Astrocyte (in vitro differentiated cells and primary cell): ENCODE data around the gene RAD51. TPM values are rescaled to one million over a fixed set of nuclear protein-coding genes. Genes with fewer than 3 reads are reported as not detected.

Source experiments
- DNase-seq: peaks from one replicate; pipeline ENCODE4 v3.0.0-alpha.2; 2010; ENCODE audit warnings: low read depth
- FAIRE-seq: peaks from 2 replicates; lab custom pipeline; 2011; peaks lifted over from hg19 to GRCh38; lab: Jason Lieb, UNC
- H2AFZ ChIP-seq: 2 replicates; pipeline ENCODE4 v1.6.0; 2012; ENCODE audit warnings: low read depth, low read length, inconsistent platforms
- H3K27ac ChIP-seq: 2 replicates; pipeline ENCODE4 v1.5.1; 2011; ENCODE audit warnings: low read depth, low read length, inconsistent platforms
- H3K27me3 ChIP-seq: 2 replicates; pipeline ENCODE4 v1.6.0; 2011; ENCODE audit warnings: low read length, inconsistent platforms; ENCODE audit not compliant: insufficient read depth
- H3K36me3 ChIP-seq: 2 replicates; pipeline ENCODE4 v1.5.1; 2011; ENCODE audit warnings: low read length, inconsistent platforms; ENCODE audit not compliant: insufficient read depth
- H3K4me1 ChIP-seq: 2 replicates; pipeline ENCODE4 v1.5.1; 2011; ENCODE audit warnings: low read length, inconsistent platforms; ENCODE audit not compliant: insufficient read depth
- H3K4me2 ChIP-seq: 2 replicates; pipeline ENCODE4 v1.6.0; 2012; ENCODE audit warnings: low read length, inconsistent platforms
- H3K4me3 ChIP-seq: 2 replicates; pipeline ENCODE4 v1.5.1; 2011; ENCODE audit warnings: low read depth, mild to moderate bottlenecking, low read length, inconsistent platforms; ENCODE audit not compliant: insufficient read depth
- H3K79me2 ChIP-seq: 2 replicates; pipeline ENCODE4 v1.6.0; 2012; ENCODE audit warnings: mild to moderate bottlenecking, low read length, inconsistent platforms; ENCODE audit not compliant: insufficient read depth
- H3K9ac ChIP-seq: 2 replicates; pipeline ENCODE4 v1.6.0; 2012; ENCODE audit warnings: mild to moderate bottlenecking, low read length, inconsistent platforms
- H3K9me3 ChIP-seq: 2 replicates; pipeline ENCODE4 v1.5.1; 2012; ENCODE audit warnings: low read depth, mild to moderate bottlenecking, low read length, inconsistent platforms; ENCODE audit not compliant: insufficient read depth
- H4K20me1 ChIP-seq: 2 replicates; pipeline ENCODE4 v1.6.0; 2012; ENCODE audit warnings: low read length, inconsistent platforms; ENCODE audit not compliant: insufficient read depth
- H3K27ac Mint-ChIP-seq: one replicate; pipeline ENCODE4 v1.8.0; 2021; ENCODE audit warnings: mild to moderate bottlenecking, mixed read lengths; ENCODE audit not compliant: unreplicated experiment
- H3K27me3 Mint-ChIP-seq: one replicate; pipeline ENCODE4 v1.8.0; 2021; ENCODE audit warnings: low read depth, mixed read lengths; ENCODE audit not compliant: unreplicated experiment
- H3K36me3 Mint-ChIP-seq: one replicate; pipeline ENCODE4 v1.8.0; 2021; ENCODE audit warnings: low read depth, mixed read lengths; ENCODE audit not compliant: unreplicated experiment
- H3K4me1 Mint-ChIP-seq: one replicate; pipeline ENCODE4 v1.8.0; 2021; ENCODE audit warnings: low read depth, mixed read lengths; ENCODE audit not compliant: unreplicated experiment
- H3K4me3 Mint-ChIP-seq: one replicate; pipeline ENCODE4 v1.8.0; 2021; ENCODE audit warnings: mild to moderate bottlenecking, moderate library complexity, mixed read lengths; ENCODE audit not compliant: unreplicated experiment
- H3K9me3 Mint-ChIP-seq: one replicate; pipeline ENCODE4 v1.8.0; 2021; ENCODE audit warnings: mild to moderate bottlenecking, mixed read lengths; ENCODE audit not compliant: unreplicated experiment
- CTCF ChIP-seq: IDR thresholded peaks from 2 replicates; pipeline ENCODE4 v1.5.1; 2011; ENCODE audit warnings: low read depth, mild to moderate bottlenecking, inconsistent platforms, low read length, moderate library complexity; ENCODE audit not compliant: insufficient read depth
- EZH2 ChIP-seq: IDR thresholded peaks from 2 replicates; pipeline ENCODE4 v1.6.1; 2012; ENCODE audit warnings: mild to moderate bottlenecking, low read length, inconsistent platforms; ENCODE audit not compliant: insufficient read depth
- total RNA-seq: library from RNA; stranded (reverse); gene quantifications from 2 replicates; pipeline ENCODE4 v1.2.1, GENCODE V29; 2021

The RAD51 gene
- total RNA-seq, 1 donor from 2014 or later: 3.6 TPM

GRCh38 chr15:40771242-40771641 is 76.3 kb downstream of the RAD51 start:
- Mint-ChIP-seq H3K27ac (no peak overlapping the region), H3K4me3 (no peak overlapping the region), H3K4me1 (peaks cover 15% of the 10 kb centered on the region), H3K27me3 (no peaks in the 10 kb centered on the region), H3K36me3 (peaks cover 15% of the 10 kb centered on the region), H3K9me3 (no peaks in the 10 kb centered on the region)
- Histone ChIP-seq H3K79me2 (no peaks in the 10 kb centered on the region), H3K27me3 (no peaks in the 10 kb centered on the region), H3K36me3 (peaks cover 14% of the 10 kb centered on the region), H3K4me2 (no peak overlapping the region), H3K9me3 (no peaks in the 10 kb centered on the region), H3K27ac (no peak overlapping the region), H3K4me1 (peaks cover 35% of the 10 kb centered on the region), H3K9ac (no peak overlapping the region), H2AFZ (no peak overlapping the region), H3K4me3 (no peak overlapping the region), H4K20me1 (peaks cover 31% of the 10 kb centered on the region)
- TF ChIP-seq EZH2 (no peak), CTCF (no peak)
- no peak for FAIRE-seq
- no peak for DNase-seq

- Mint-ChIP-seq H3K9me3 (no peaks in the 10 kb centered on the region), H3K4me3 (no peak overlapping the region), H3K4me1 (peaks cover 17% of the 10 kb centered on the region), H3K27me3 (no peaks in the 10 kb centered on the region), H3K36me3 (peaks cover 20% of the 10 kb centered on the region), H3K27ac (no peak overlapping the region)
- Histone ChIP-seq H3K4me3 (no peak overlapping the region), H3K27me3 (no peaks in the 10 kb centered on the region), H3K36me3 (peaks cover 14% of the 10 kb centered on the region), H3K27ac (no peak overlapping the region), H3K9ac (no peak overlapping the region), H4K20me1 (peaks cover 25% of the 10 kb centered on the region), H3K4me2 (no peak overlapping the region), H2AFZ (no peak overlapping the region), H3K9me3 (no peaks in the 10 kb centered on the region), H3K79me2 (no peaks in the 10 kb centered on the region), H3K4me1 (peaks cover 31% of the 10 kb centered on the region)
- no peak for TF ChIP-seq CTCF
- no peak for TF ChIP-seq EZH2
- FAIRE-seq (no peak), DNase-seq (no peak)
Observed at GRCh38 chr15:40772014-40772413, 77.0 kb downstream of the RAD51 start.

GRCh38 chr15:40773496-40773895 is 78.5 kb downstream of the RAD51 start:
- H3K4me2 ChIP-seq: no peak overlapping the region
- H3K4me1 ChIP-seq: peaks cover 22% of the 10 kb centered on the region
- no peak overlapping the region for H2AFZ ChIP-seq
- Mint-ChIP-seq H3K27ac (no peak overlapping the region), H3K9me3 (no peaks in the 10 kb centered on the region), H3K4me1 (peaks cover 14% of the 10 kb centered on the region), H3K4me3 (no peak overlapping the region), H3K36me3 (peaks cover 20% of the 10 kb centered on the region), H3K27me3 (no peaks in the 10 kb centered on the region)
- no peaks in the 10 kb centered on the region for H3K27me3 ChIP-seq
- H3K9ac ChIP-seq: no peak overlapping the region
- DNase-seq (no peak), FAIRE-seq (no peak)
- no peaks in the 10 kb centered on the region for H3K9me3 ChIP-seq
- TF ChIP-seq EZH2 (no peak), CTCF (no peak)
- H3K36me3 ChIP-seq: peaks cover 14% of the 10 kb centered on the region
- no peak overlapping the region for H3K4me3 ChIP-seq
- no peaks in the 10 kb centered on the region for H3K79me2 ChIP-seq
- no peak overlapping the region for H3K27ac ChIP-seq
- peaks cover 21% of the 10 kb centered on the region for H4K20me1 ChIP-seq
